PC-3 (cell line): ENCODE data around the gene OR5AK2. TPM values are rescaled to one million over a fixed set of nuclear protein-coding genes. Genes with fewer than 3 reads are reported as not detected.

Experiments used
- ATAC-seq: fragments of 200-7000 bp; cut with Tn5 transposase; 2 replicates; pipeline ENCODE4 v1.9.1; 2020; ENCODE audit warnings: mild to moderate bottlenecking, moderate library complexity
- BruUV-seq: library from RNA; stranded (reverse); fragments of 400-500 nt; replicated peaks from 2 replicates; lab custom pipeline; 2021; lab: Mats Ljungman, UMichigan
- CTCF ChIA-PET: fragments of 300-600 bp; sonication (Branson Sonifier 250); formaldehyde crosslinking; loops from one replicate; lab custom pipeline; 2022; ENCODE audit warnings: antibody characterized with exemption; lab: Charles Lee
- POLR2A ChIA-PET: fragments of 300-600 bp; sonication (Branson Sonifier 250); formaldehyde crosslinking; loops from one replicate; lab custom pipeline; 2022; ENCODE audit warnings: antibody characterized with exemption; ENCODE audit not compliant: unreplicated experiment; lab: Charles Lee
- DNase-seq: peaks from one replicate; pipeline ENCODE4 v3.0.0-alpha.2; 2015
- H2AFZ ChIP-seq: fragments of 300-600 bp; sonication (generic); 2 replicates; pipeline ENCODE4 v1.6.0; 2016; ENCODE audit warnings: antibody characterized with exemption, low read length
- H3F3A ChIP-seq: fragments of 300-600 bp; sonication (generic); one replicate; pipeline ENCODE4 v1.6.0; 2017; ENCODE audit warnings: antibody characterized with exemption, low read length, control low read depth, mild to moderate bottlenecking; ENCODE audit not compliant: unreplicated experiment
- H3K27ac ChIP-seq: fragments of 300-600 bp; sonication (generic); 2 replicates; pipeline ENCODE4 v1.5.1; 2016; ENCODE audit warnings: mild to moderate bottlenecking, low read length
- H3K27me3 ChIP-seq: fragments of 300-600 bp; sonication (generic); 2 replicates; pipeline ENCODE4 v1.6.1; 2016; ENCODE audit warnings: low read length, mixed read lengths
- H3K36me3 ChIP-seq: fragments of 300-600 bp; sonication (generic); 2 replicates; pipeline ENCODE4 v1.6.1; 2016; ENCODE audit warnings: low read depth, mixed run types, low read length, mixed read lengths
- H3K4me1 ChIP-seq: fragments of 300-600 bp; sonication (generic); 2 replicates; pipeline ENCODE4 v1.5.1; 2016; ENCODE audit warnings: low read length; ENCODE audit not compliant: insufficient read depth
- H3K4me2 ChIP-seq: fragments of 300-600 bp; sonication (generic); 2 replicates; pipeline ENCODE4 v1.6.0; 2016; ENCODE audit warnings: low read length
- H3K4me3 ChIP-seq: fragments of 300-600 bp; sonication (generic); 2 replicates; pipeline ENCODE4 v1.5.1; 2016; ENCODE audit warnings: mild to moderate bottlenecking, low read length, mixed read lengths
- H3K79me2 ChIP-seq: fragments of 300-600 bp; sonication (generic); 2 replicates; pipeline ENCODE4 v1.6.1; 2017; ENCODE audit warnings: low read length, mixed read lengths
- H3K9ac ChIP-seq: fragments of 300-600 bp; sonication (generic); 2 replicates; pipeline ENCODE4 v1.6.0; 2016; ENCODE audit warnings: mild to moderate bottlenecking, low read length
- H3K9me2 ChIP-seq: fragments of 300-600 bp; sonication (generic); replicated peaks from 2 replicates; pipeline ENCODE4 v1.6.1; 2016; ENCODE audit warnings: mixed run types, low read length, mixed read lengths
- H3K9me3 ChIP-seq: fragments of 300-600 bp; sonication (generic); 2 replicates; pipeline ENCODE4 v1.6.1; 2016; ENCODE audit warnings: low read length, mixed read lengths
- H4K20me1 ChIP-seq: fragments of 300-600 bp; sonication (generic); 2 replicates; pipeline ENCODE4 v1.6.1; 2016; ENCODE audit warnings: low read length, mixed read lengths
- EZH2 ChIP-seq: fragments of 300-600 bp; sonication (generic); IDR thresholded peaks from one replicate; pipeline ENCODE4 v1.6.1; 2017; ENCODE audit warnings: antibody characterized with exemption, mild to moderate bottlenecking, low read length; ENCODE audit not compliant: unreplicated experiment
- EZH2phosphoT487 ChIP-seq: fragments of 300-600 bp; sonication (generic); IDR thresholded peaks from 2 replicates; pipeline ENCODE4 v1.6.1; 2018; ENCODE audit warnings: mild to moderate bottlenecking, antibody characterized with exemption, low read length, borderline replicate concordance
- intact Hi-C: fragments of 100-400 bp; cut with micrococcal nuclease; formaldehyde crosslinking; loops from 2 replicates; pipeline ENCODE4 v1.9.0; 2023
- total RNA-seq: library from RNA; depleted of rRNA; stranded (reverse); fragments of >200 nt; gene quantifications from 2 replicates; pipeline ENCODE4 v1.2.3, GENCODE V29; 2014; rRNA removed
- TF ChIP-seq, protein P1 (sequence below): fragments of 300-600 bp; sonication (generic); conservative IDR thresholded peaks from 2 replicates; pipeline ENCODE4 v1.5.1; 2017; ENCODE audit warnings: antibody characterized with exemption, low read depth, mild to moderate bottlenecking, low read length

The OR5AK2 gene
- total RNA-seq, 1 experiment from 2014 or later, result not detected

DNA sequence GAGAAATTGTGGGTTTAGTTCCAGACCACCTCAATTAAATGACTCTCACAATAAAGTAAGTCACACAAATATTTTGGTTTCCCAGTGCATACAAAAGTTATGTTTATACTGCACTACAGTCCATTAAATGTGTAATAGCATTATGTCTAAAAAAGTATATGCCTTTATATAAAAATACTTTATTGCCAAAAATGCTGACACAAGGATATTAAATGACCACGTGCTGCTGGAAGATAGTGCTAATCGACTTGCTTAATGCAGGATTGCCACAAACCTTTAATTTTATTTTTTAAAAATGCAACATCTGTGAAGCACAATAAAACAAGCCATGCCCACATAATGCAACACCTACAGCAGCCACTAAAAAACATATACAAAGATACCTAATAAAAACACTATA lies 27.0 kb downstream of the OR5AK2 start:
- Histone ChIP-seq H3F3A (no peaks in the 10 kb centered on the region), H4K20me1 (no peaks in the 10 kb centered on the region), H3K4me3 (no peak overlapping the region), H3K27ac (no peak overlapping the region), H3K9me3 (no peaks in the 10 kb centered on the region), H3K4me2 (no peak overlapping the region), H3K79me2 (no peaks in the 10 kb centered on the region), H3K27me3 (peaks cover 53% of the 10 kb centered on the region), H3K9me2 (no peaks in the 10 kb centered on the region), H3K4me1 (no peaks in the 10 kb centered on the region), H2AFZ (no peak overlapping the region), H3K9ac (no peak overlapping the region), H3K36me3 (no peaks in the 10 kb centered on the region)
- ATAC-seq (no peak), DNase-seq (no peak)
- ChIA-PET POLR2A (no interaction called here), CTCF (no interaction called here)
- no TSS peak for BruUV-seq
- intact Hi-C loops, result no loop called here
- TF ChIP-seq, protein P1, sequence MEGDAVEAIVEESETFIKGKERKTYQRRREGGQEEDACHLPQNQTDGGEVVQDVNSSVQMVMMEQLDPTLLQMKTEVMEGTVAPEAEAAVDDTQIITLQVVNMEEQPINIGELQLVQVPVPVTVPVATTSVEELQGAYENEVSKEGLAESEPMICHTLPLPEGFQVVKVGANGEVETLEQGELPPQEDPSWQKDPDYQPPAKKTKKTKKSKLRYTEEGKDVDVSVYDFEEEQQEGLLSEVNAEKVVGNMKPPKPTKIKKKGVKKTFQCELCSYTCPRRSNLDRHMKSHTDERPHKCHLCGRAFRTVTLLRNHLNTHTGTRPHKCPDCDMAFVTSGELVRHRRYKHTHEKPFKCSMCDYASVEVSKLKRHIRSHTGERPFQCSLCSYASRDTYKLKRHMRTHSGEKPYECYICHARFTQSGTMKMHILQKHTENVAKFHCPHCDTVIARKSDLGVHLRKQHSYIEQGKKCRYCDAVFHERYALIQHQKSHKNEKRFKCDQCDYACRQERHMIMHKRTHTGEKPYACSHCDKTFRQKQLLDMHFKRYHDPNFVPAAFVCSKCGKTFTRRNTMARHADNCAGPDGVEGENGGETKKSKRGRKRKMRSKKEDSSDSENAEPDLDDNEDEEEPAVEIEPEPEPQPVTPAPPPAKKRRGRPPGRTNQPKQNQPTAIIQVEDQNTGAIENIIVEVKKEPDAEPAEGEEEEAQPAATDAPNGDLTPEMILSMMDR, result no peak
- TF ChIP-seq EZH2 (no peak), EZH2phosphoT487 (no peak)

DNA sequence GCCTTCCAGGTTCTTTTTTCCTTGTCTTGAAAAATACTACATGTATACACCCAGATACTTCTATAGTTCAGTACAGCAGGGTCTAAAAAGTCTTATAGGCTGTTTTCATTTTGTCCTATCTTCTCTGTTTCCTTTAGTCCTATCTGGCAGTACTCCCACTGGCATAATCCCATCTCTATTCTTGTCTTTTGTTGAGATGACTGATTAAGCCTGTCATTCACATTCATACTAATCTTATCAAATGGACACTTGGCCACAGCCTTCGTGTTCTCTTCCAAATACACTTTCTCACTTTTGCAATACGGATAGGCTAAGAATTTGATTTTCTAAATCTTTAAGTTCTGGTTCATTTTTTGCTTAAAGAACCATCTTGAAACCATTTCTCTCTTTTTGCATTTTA lies 42.8 kb downstream of the OR5AK2 start:
- Histone ChIP-seq H3K79me2 (no peaks in the 10 kb centered on the region), H3K9ac (no peak overlapping the region), H2AFZ (no peak overlapping the region), H3K9me2 (no peaks in the 10 kb centered on the region), H3K27ac (no peak overlapping the region), H3K4me2 (no peak overlapping the region), H3K4me3 (no peak overlapping the region), H4K20me1 (no peaks in the 10 kb centered on the region), H3K9me3 (no peaks in the 10 kb centered on the region), H3K4me1 (no peaks in the 10 kb centered on the region), H3F3A (no peaks in the 10 kb centered on the region), H3K36me3 (no peaks in the 10 kb centered on the region), H3K27me3 (peaks cover 50% of the 10 kb centered on the region)
- CTCF ChIA-PET, result no interaction called here
- intact Hi-C loops, result no loop called here
- TF ChIP-seq, protein P1, result no peak
- no peak for TF ChIP-seq EZH2
- no peak for TF ChIP-seq EZH2phosphoT487
- POLR2A ChIA-PET, result no interaction called here
- no TSS peak for BruUV-seq
- no peak for DNase-seq
- ATAC-seq, result no peak

Other genes starting within 250 kb of the OR5AK2 start
- gene OR9G4, start 240.2 kb upstream of the OR5AK2 start, total RNA-seq, result not detected in 2 replicates
- not detected in 2 replicates for gene LRRC55, start 193.0 kb downstream of the OR5AK2 start, total RNA-seq
- not detected in 2 replicates for gene APLNR, start 248.3 kb downstream of the OR5AK2 start, total RNA-seq